H9 (cell line): ENCODE data around the gene FAHD1. TPM values are rescaled to one million over a fixed set of nuclear protein-coding genes. Genes with fewer than 3 reads are reported as not detected.

ENCODE experiments used
- DNase-seq: peaks from one replicate; pipeline ENCODE4 v3.0.0-alpha.2; 2017
- H2AFZ ChIP-seq: one replicate; pipeline ENCODE4 v1.6.1; 2013; ENCODE audit warnings: mild to moderate bottlenecking, low read length, control low read depth, moderate library complexity
- H2AK5ac ChIP-seq: 2 replicates; pipeline ENCODE4 v1.6.1; 2013; ENCODE audit warnings: low read length, control low read depth, mixed read lengths; ENCODE audit not compliant: insufficient read length
- H2BK120ac ChIP-seq: one replicate; pipeline ENCODE4 v1.6.1; 2013; ENCODE audit warnings: low read depth, mild to moderate bottlenecking, low read length, control low read depth, inconsistent platforms; ENCODE audit not compliant: poor library complexity, severe bottlenecking
- H2BK12ac ChIP-seq: 2 replicates; pipeline ENCODE4 v1.6.1; 2013; ENCODE audit warnings: low read length, control low read depth, mixed read lengths, low read depth; ENCODE audit not compliant: insufficient read length
- H2BK15ac ChIP-seq: 2 replicates; pipeline ENCODE4 v1.6.1; 2013; ENCODE audit warnings: low read depth, low read length, control low read depth
- H2BK20ac ChIP-seq: one replicate; pipeline ENCODE4 v1.6.1; 2013; ENCODE audit warnings: low read depth, mild to moderate bottlenecking, low read length, control low read depth, inconsistent platforms; ENCODE audit not compliant: poor library complexity, severe bottlenecking
- H2BK5ac ChIP-seq: 2 replicates; pipeline ENCODE4 v1.6.1; 2013; ENCODE audit warnings: low read length, control low read depth, mixed read lengths; ENCODE audit not compliant: insufficient read length
- H3K14ac ChIP-seq: 2 replicates; pipeline ENCODE4 v1.6.1; 2013; ENCODE audit warnings: low read length, control low read depth; ENCODE audit not compliant: insufficient read depth
- H3K18ac ChIP-seq: 2 replicates; pipeline ENCODE4 v1.6.1; 2013; ENCODE audit warnings: low read depth, mild to moderate bottlenecking, mixed read lengths, low read length, control low read depth; ENCODE audit not compliant: insufficient read length
- H3K23ac ChIP-seq: 2 replicates; pipeline ENCODE4 v1.6.1; 2013; ENCODE audit warnings: low read length, control low read depth, mixed read lengths, low read depth; ENCODE audit not compliant: insufficient read length
- H3K23me2 ChIP-seq: 2 replicates; pipeline ENCODE4 v1.6.1; 2013; ENCODE audit warnings: low read depth, mild to moderate bottlenecking, mixed read lengths, low read length, control low read depth; ENCODE audit not compliant: insufficient read length, poor library complexity, severe bottlenecking
- H3K27ac ChIP-seq: 2 replicates; pipeline ENCODE4 v1.5.1; 2013; ENCODE audit warnings: low read length, control low read depth, mixed read lengths, low read depth; ENCODE audit not compliant: insufficient read length
- H3K27me3 ChIP-seq: 2 replicates; pipeline ENCODE4 v1.6.1; 2013; ENCODE audit warnings: low read length, control low read depth, inconsistent platforms; ENCODE audit not compliant: insufficient read depth
- H3K4ac ChIP-seq: 2 replicates; pipeline ENCODE4 v1.6.1; 2013; ENCODE audit warnings: low read depth, mild to moderate bottlenecking, control low read depth, inconsistent platforms, low read length, moderate library complexity
- H3K4me1 ChIP-seq: 2 replicates; pipeline ENCODE4 v1.6.1; 2013; ENCODE audit warnings: low read length, control low read depth, inconsistent platforms; ENCODE audit not compliant: insufficient read depth
- H3K4me2 ChIP-seq: 2 replicates; pipeline ENCODE4 v1.6.1; 2013; ENCODE audit warnings: low read length, control low read depth, mixed read lengths; ENCODE audit not compliant: insufficient read length, insufficient read depth
- H3K56ac ChIP-seq: 2 replicates; pipeline ENCODE4 v1.6.1; 2013; ENCODE audit warnings: low read depth, mild to moderate bottlenecking, mixed read lengths, low read length, control low read depth; ENCODE audit not compliant: insufficient read length
- H3K79me1 ChIP-seq: 2 replicates; pipeline ENCODE4 v1.6.1; 2013; ENCODE audit warnings: low read depth, mild to moderate bottlenecking, moderate library complexity, low read length, control low read depth, inconsistent platforms; ENCODE audit not compliant: insufficient read depth, poor library complexity, severe bottlenecking
- H3K79me2 ChIP-seq: 2 replicates; pipeline ENCODE4 v1.6.1; 2013; ENCODE audit warnings: low read length, control low read depth, inconsistent platforms; ENCODE audit not compliant: insufficient read depth
- H3K9ac ChIP-seq: 2 replicates; pipeline ENCODE4 v1.6.1; 2013; ENCODE audit warnings: low read length, control low read depth, mixed read lengths; ENCODE audit not compliant: insufficient read length; ENCODE audit errors: extremely low read depth
- H3K9me3 ChIP-seq: one replicate; pipeline ENCODE4 v1.6.1; 2013; ENCODE audit warnings: low read depth, low read length, inconsistent platforms; ENCODE audit not compliant: control insufficient read depth
- H3T11ph ChIP-seq: one replicate; pipeline ENCODE4 v1.6.1; 2013; ENCODE audit warnings: mild to moderate bottlenecking, low read length, control low read depth, inconsistent platforms
- H4K20me1 ChIP-seq: one replicate; pipeline ENCODE4 v1.6.1; 2013; ENCODE audit not compliant: control insufficient read depth, insufficient read length, insufficient read depth
- H4K5ac ChIP-seq: 2 replicates; pipeline ENCODE4 v1.6.1; 2013; ENCODE audit warnings: low read depth, mild to moderate bottlenecking, mixed read lengths, low read length, control low read depth; ENCODE audit not compliant: insufficient read length
- H4K8ac ChIP-seq: replicated peaks from 2 replicates; pipeline ENCODE4 v1.6.1; 2013; ENCODE audit warnings: low read length, control low read depth, mixed read lengths, low read depth; ENCODE audit not compliant: insufficient read length
- H4K91ac ChIP-seq: 2 replicates; pipeline ENCODE4 v1.6.1; 2013; ENCODE audit warnings: low read depth, mild to moderate bottlenecking, moderate library complexity, mixed read lengths, low read length, control low read depth; ENCODE audit not compliant: insufficient read length
- H3K27ac Mint-ChIP-seq, 3 experiments: 2 replicates in 2 of 3; 3 replicates in 1 of 3; pipeline ENCODE4 v1.8.0; 2020 to 2021; ENCODE audit warnings: mixed read lengths in 3 of 3, mild to moderate bottlenecking in 1 of 3, moderate library complexity in 1 of 3
- H3K27me3 Mint-ChIP-seq: 2 replicates; pipeline ENCODE4 v1.8.0; 2021; ENCODE audit warnings: low read depth, mild to moderate bottlenecking, moderate library complexity, mixed read lengths
- H3K36me3 Mint-ChIP-seq, 3 experiments: 2 replicates in 2 of 3; 3 replicates in 1 of 3; pipeline ENCODE4 v1.8.0; 2020 to 2021; ENCODE audit warnings: low read depth in 3 of 3, mixed read lengths in 3 of 3; ENCODE audit not compliant: insufficient read depth in 1 of 3
- H3K4me1 Mint-ChIP-seq, 2 experiments: 2 replicates each; pipeline ENCODE4 v1.8.0; 2020; ENCODE audit warnings: mixed read lengths in 2 of 2
- H3K4me3 Mint-ChIP-seq, 2 experiments: 2 replicates in 1 of 2; 3 replicates in 1 of 2; pipeline ENCODE4 v1.8.0; 2020 to 2021; ENCODE audit warnings: mild to moderate bottlenecking in 2 of 2, mixed read lengths in 2 of 2, moderate library complexity in 1 of 2
- H3K9me3 Mint-ChIP-seq, 2 experiments: 2 replicates in 1 of 2; 3 replicates in 1 of 2; pipeline ENCODE4 v1.8.0; 2020; ENCODE audit warnings: mild to moderate bottlenecking in 2 of 2, mixed read lengths in 2 of 2, moderate library complexity in 1 of 2
- WGBS: extraction: QIAGEN DNeasy Blood & Tissue Kit; methylation state at CpG from one replicate; pipeline ENCODE4 v1.1.7; 2013; ENCODE audit warnings: missing lambda C conversion rate, low lambda C conversion rate, mixed read lengths; ENCODE audit not compliant: insufficient read length; ENCODE audit errors: extremely low coverage; 5-methylcytosine and 5-hydroxymethylcytosine counted together
- total RNA-seq: library from RNA; stranded (reverse); gene quantifications from 2 replicates; pipeline ENCODE4 v1.2.1, GENCODE V29; 2021
- TF ChIP-seq, protein P1 (sequence below): fragments of 200-600 bp; sonication (generic); conservative IDR thresholded peaks from 3 replicates; pipeline ENCODE4 v1.8.0; 2021; ENCODE audit warnings: antibody characterized with exemption, mild to moderate bottlenecking

Gene FAHD1
- total RNA-seq, 1 experiment from 2014 or later = 16.2 TPM

DNA sequence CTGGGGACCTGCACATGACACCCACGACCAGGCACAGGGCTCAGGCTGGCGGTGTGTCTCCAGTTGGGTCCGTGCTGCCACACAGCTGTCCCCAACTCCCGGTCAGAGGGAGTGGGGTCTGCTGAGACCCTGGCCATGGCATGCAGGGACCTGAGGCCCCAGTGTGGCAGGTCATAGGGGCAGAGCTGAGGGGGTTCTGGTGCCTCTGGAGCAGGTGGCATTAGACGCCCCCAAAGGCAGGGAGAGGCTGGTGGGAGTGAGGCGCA is 40.0 kb upstream of the FAHD1 start:
- Mint-ChIP-seq H3K27ac (no peak overlapping the region), H3K27me3 (no peaks in the 10 kb centered on the region), H3K4me3 (no peak overlapping the region), H3K4me1 (peaks cover 0 to 6% of the 10 kb centered on the region in 2 experiments; a peak in 1 of 4 replicates), H3K36me3 (peaks cover 5 to 17% (median 15%) of the 10 kb centered on the region in 3 experiments; a peak in 6 of 7 replicates), H3K9me3 (no peaks in the 10 kb centered on the region)
- Histone ChIP-seq H3K9me3 (no peaks in the 10 kb centered on the region), H2BK12ac (no peak overlapping the region), H3K27me3 (no peaks in the 10 kb centered on the region), H3K56ac (no peak overlapping the region), H3K9ac (no peak overlapping the region), H4K8ac (no peak overlapping the region), H2BK20ac (no peak overlapping the region), H4K20me1 (no peaks in the 10 kb centered on the region), H3K23ac (no peak overlapping the region), H3K18ac (no peak overlapping the region), H3K79me2 (peaks cover 8% of the 10 kb centered on the region; the same call in 1 of the 2 replicates), H4K91ac (no peak overlapping the region), H3K79me1 (peaks cover 5% of the 10 kb centered on the region), H2BK5ac (no peak overlapping the region), H3T11ph (no peak overlapping the region), H4K5ac (no peak overlapping the region), H2AK5ac (no peak overlapping the region), H3K23me2 (no peaks in the 10 kb centered on the region), H3K4me2 (no peak overlapping the region), H3K4ac (no peak overlapping the region), H2BK15ac (no peak overlapping the region), H3K14ac (no peak overlapping the region), H3K4me1 (no peaks in the 10 kb centered on the region; the same call in 1 of the 2 replicates), H2BK120ac (no peak overlapping the region), H3K27ac (no peak overlapping the region), H2AFZ (no peak overlapping the region)
- no CpG with 5 or more reads among the region's 6 CpGs for WGBS
- TF ChIP-seq, protein P1, sequence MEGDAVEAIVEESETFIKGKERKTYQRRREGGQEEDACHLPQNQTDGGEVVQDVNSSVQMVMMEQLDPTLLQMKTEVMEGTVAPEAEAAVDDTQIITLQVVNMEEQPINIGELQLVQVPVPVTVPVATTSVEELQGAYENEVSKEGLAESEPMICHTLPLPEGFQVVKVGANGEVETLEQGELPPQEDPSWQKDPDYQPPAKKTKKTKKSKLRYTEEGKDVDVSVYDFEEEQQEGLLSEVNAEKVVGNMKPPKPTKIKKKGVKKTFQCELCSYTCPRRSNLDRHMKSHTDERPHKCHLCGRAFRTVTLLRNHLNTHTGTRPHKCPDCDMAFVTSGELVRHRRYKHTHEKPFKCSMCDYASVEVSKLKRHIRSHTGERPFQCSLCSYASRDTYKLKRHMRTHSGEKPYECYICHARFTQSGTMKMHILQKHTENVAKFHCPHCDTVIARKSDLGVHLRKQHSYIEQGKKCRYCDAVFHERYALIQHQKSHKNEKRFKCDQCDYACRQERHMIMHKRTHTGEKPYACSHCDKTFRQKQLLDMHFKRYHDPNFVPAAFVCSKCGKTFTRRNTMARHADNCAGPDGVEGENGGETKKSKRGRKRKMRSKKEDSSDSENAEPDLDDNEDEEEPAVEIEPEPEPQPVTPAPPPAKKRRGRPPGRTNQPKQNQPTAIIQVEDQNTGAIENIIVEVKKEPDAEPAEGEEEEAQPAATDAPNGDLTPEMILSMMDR = no peak
- DNase-seq = no peak
